ENCODE results near the gene ARMC3.

The ARMC3 gene

DNA sequence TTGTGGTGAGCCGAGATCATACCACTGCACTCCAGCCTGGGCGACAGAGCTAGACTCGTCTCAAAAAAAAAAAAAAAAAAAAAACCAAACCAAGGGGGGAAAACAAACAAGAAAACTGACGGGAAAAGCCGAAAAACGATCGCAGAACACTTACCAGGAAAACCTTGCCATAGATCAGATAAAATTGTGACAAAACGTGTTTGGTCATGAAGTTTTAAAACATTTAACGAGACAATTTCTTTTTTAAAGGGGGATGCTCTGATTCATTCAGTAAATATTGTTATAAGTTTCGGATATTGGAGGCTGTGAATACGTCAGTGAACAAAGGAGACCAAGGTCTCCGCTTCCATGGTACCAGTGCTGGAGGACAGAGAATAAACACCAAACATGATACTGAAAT lies 77.3 kb downstream of the ARMC3 start (continued):
- TF ChIP-seq, protein P1, sequence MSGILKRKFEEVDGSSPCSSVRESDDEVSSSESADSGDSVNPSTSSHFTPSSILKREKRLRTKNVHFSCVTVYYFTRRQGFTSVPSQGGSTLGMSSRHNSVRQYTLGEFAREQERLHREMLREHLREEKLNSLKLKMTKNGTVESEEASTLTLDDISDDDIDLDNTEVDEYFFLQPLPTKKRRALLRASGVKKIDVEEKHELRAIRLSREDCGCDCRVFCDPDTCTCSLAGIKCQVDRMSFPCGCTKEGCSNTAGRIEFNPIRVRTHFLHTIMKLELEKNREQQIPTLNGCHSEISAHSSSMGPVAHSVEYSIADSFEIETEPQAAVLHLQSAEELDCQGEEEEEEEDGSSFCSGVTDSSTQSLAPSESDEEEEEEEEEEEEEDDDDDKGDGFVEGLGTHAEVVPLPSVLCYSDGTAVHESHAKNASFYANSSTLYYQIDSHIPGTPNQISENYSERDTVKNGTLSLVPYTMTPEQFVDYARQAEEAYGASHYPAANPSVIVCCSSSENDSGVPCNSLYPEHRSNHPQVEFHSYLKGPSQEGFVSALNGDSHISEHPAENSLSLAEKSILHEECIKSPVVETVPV (CRISPR knock-in tag; IDR thresholded peaks at IDR 0.05): no peak
- no peak for TF ChIP-seq RARB (CRISPR knock-in tag; IDR thresholded peaks at IDR 0.05)
- no peak for TF ChIP-seq ZFP30 (CRISPR knock-in tag; IDR thresholded peaks at IDR 0.05)
- TF ChIP-seq TOX (CRISPR knock-in tag; IDR thresholded peaks at IDR 0.05; ENCODE audit: borderline replicate concordance): no peak

DNA sequence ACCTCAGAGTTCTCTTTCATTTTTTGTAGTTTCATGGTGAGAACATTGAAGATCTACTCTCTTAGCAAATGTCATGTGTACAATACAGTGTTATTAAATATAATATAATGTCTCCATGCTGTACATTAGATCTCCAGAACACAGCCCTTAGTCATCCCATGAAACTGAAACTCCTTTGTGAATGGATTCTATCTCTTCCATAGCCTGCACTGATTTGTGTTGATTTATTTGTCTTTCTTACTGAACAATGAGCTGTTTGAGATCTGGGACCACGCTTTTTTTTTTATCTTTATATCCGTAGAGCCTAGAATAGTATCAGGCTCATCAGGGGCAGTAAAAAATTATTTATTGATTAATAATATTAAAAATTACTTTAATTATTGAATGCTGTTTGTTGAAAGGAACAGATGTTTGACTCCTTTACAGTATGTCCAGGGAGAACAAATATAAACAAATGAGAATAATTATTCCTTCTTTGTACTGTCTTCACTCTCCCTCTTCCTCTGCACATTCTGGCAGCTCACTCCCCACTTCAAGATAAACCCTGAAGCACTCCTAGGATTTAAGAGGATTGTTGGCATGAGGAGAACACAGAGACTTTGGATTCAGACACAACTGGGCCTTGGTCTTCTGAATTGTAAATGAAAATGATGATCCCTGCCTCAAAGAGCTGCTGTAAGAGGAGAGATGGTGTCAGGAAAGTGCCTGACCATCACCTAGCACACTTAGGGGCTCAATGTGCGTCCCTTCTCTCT lies 85.9 kb downstream of the ARMC3 start:
- TF ChIP-seq, protein P2, sequence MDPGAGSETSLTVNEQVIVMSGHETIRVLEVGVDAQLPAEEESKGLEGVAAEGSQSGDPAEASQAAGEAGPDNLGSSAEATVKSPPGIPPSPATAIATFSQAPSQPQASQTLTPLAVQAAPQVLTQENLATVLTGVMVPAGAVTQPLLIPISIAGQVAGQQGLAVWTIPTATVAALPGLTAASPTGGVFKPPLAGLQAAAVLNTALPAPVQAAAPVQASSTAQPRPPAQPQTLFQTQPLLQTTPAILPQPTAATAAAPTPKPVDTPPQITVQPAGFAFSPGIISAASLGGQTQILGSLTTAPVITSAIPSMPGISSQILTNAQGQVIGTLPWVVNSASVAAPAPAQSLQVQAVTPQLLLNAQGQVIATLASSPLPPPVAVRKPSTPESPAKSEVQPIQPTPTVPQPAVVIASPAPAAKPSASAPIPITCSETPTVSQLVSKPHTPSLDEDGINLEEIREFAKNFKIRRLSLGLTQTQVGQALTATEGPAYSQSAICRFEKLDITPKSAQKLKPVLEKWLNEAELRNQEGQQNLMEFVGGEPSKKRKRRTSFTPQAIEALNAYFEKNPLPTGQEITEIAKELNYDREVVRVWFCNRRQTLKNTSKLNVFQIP (CRISPR knock-in tag; IDR thresholded peaks at IDR 0.05; ENCODE audit: borderline replicate concordance, low read depth): no peak
- no peak for TF ChIP-seq ZFP3 (CRISPR knock-in tag; IDR thresholded peaks at IDR 0.05)
- no peak for TF ChIP-seq GLIS3 (CRISPR knock-in tag; IDR thresholded peaks at IDR 0.05)
- no peak for TF ChIP-seq CSDC2 (CRISPR knock-in tag; IDR thresholded peaks at IDR 0.05)
- no peak for TF ChIP-seq TCF4 (CRISPR knock-in tag; IDR thresholded peaks at IDR 0.05; ENCODE audit: borderline replicate concordance)
- no peak for TF ChIP-seq ZC3H10 (CRISPR knock-in tag; IDR thresholded peaks at IDR 0.05)
- no peak for TF ChIP-seq ISL1 (CRISPR knock-in tag; IDR thresholded peaks at IDR 0.05)
- no peak for TF ChIP-seq ZFP30 (CRISPR knock-in tag; IDR thresholded peaks at IDR 0.05)
- no peak for TF ChIP-seq ZNF70 (CRISPR knock-in tag; IDR thresholded peaks at IDR 0.05)
- no peak for ATAC-seq

DNA sequence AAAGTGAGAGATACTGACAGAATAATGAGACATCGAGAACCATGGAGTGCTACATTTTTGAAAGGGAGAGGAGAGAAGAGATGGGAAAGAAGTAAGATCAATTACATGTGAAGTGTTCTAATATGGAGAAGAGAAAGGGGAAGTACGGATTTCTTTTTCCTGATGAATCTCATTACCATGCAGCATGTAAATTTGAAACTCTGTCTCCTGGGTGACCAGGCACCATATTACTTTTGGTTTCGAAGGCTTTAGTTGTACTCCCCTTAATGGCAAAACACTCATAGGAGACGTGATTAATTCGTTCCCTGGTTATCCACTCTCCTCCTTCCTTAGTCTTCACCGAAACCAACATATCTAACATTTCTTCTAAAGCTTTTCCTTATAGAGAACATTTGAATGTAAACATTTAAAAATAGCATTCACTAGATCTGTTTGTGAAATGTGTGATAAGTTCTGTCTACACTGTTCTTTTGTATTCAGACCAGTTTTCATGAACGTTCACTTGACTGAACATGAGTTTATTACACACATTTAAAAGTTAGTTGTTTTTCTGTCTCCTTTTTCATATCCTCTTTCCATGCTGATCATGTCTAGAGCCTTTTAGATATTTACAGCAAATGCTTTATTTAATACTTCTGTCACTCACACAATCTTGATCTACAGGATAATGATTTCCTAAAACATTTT lies 87.3 kb downstream of the ARMC3 start:
- TF ChIP-seq ZNF70 (CRISPR knock-in tag; IDR thresholded peaks at IDR 0.05) (no peak), TCF4 (CRISPR knock-in tag; IDR thresholded peaks at IDR 0.05; ENCODE audit: borderline replicate concordance) (no peak), OSR1 (CRISPR knock-in tag; IDR thresholded peaks at IDR 0.05) (no peak)
- ATAC-seq: no peak

DNA sequence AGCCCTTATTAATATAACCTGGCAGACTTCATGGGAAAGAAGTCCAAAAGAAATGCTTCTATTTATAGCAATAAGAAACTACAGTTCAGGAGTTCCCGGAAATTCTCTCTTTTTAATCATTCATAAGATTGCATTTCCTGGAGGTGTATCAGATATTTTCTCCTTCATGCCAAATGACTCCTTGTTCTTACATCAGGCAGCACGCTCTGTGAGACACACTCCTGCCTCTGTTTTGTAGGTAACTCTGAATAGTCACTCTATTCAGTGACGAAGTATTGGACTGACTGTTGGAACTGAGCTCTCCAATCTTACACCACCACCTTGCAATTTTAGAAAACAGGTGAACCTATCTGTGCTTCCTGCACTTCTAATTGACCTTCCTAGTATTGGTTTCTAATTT lies 88.8 kb downstream of the ARMC3 start:
- ATAC-seq: no peak
- TF ChIP-seq ZC3H10 (CRISPR knock-in tag; IDR thresholded peaks at IDR 0.05) (no peak), ISL1 (CRISPR knock-in tag; IDR thresholded peaks at IDR 0.05) (no peak), ZNF565 (CRISPR knock-in tag; conservative IDR thresholded peaks at IDR 0.05; ENCODE audit: low read depth) (no peak), GLIS3 (CRISPR knock-in tag; IDR thresholded peaks at IDR 0.05) (no peak), PPARA (CRISPR knock-in tag; IDR thresholded peaks at IDR 0.05; ENCODE audit: borderline replicate concordance) (no peak), RARB (CRISPR knock-in tag; IDR thresholded peaks at IDR 0.05) (no peak), CSDC2 (CRISPR knock-in tag; IDR thresholded peaks at IDR 0.05) (no peak)
- TF ChIP-seq, protein P1 (CRISPR knock-in tag; IDR thresholded peaks at IDR 0.05): no peak
- TF ChIP-seq, protein P3, sequence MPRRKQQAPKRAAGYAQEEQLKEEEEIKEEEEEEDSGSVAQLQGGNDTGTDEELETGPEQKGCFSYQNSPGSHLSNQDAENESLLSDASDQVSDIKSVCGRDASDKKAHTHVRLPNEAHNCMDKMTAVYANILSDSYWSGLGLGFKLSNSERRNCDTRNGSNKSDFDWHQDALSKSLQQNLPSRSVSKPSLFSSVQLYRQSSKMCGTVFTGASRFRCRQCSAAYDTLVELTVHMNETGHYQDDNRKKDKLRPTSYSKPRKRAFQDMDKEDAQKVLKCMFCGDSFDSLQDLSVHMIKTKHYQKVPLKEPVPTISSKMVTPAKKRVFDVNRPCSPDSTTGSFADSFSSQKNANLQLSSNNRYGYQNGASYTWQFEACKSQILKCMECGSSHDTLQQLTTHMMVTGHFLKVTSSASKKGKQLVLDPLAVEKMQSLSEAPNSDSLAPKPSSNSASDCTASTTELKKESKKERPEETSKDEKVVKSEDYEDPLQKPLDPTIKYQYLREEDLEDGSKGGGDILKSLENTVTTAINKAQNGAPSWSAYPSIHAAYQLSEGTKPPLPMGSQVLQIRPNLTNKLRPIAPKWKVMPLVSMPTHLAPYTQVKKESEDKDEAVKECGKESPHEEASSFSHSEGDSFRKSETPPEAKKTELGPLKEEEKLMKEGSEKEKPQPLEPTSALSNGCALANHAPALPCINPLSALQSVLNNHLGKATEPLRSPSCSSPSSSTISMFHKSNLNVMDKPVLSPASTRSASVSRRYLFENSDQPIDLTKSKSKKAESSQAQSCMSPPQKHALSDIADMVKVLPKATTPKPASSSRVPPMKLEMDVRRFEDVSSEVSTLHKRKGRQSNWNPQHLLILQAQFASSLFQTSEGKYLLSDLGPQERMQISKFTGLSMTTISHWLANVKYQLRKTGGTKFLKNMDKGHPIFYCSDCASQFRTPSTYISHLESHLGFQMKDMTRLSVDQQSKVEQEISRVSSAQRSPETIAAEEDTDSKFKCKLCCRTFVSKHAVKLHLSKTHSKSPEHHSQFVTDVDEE (CRISPR knock-in tag; IDR thresholded peaks at IDR 0.05): no peak
- TF ChIP-seq, protein P4, sequence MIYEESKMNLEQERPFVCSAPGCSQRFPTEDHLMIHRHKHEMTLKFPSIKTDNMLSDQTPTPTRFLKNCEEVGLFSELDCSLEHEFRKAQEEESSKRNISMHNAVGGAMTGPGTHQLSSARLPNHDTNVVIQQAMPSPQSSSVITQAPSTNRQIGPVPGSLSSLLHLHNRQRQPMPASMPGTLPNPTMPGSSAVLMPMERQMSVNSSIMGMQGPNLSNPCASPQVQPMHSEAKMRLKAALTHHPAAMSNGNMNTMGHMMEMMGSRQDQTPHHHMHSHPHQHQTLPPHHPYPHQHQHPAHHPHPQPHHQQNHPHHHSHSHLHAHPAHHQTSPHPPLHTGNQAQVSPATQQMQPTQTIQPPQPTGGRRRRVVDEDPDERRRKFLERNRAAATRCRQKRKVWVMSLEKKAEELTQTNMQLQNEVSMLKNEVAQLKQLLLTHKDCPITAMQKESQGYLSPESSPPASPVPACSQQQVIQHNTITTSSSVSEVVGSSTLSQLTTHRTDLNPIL (CRISPR knock-in tag; IDR thresholded peaks at IDR 0.05; ENCODE audit: low read depth): no peak
